Prostate gland (tissue), 2 donors: Measurements from ENCODE around the gene HTATIP2.

Experiments
- POLR2A ChIP-seq: fragments of 450-650 bp; IDR thresholded peaks from one replicate; pipeline ENCODE4 v1.6.1; 2016; ENCODE audit warnings: antibody characterized with exemption, mild to moderate bottlenecking
- POLR2AphosphoS5 ChIP-seq: sonication (generic); formaldehyde crosslinking; IDR thresholded peaks from one replicate; pipeline ENCODE4 v1.6.1; 2017; ENCODE audit warnings: antibody characterized with exemption
- TF ChIP-seq, protein P1 (sequence below), 4 experiments: fragments of 200-600 bp in 2 of 4; fragments of 450-650 bp in 2 of 4; sonication (generic) in 2 of 4; IDR thresholded peaks; 1 replicate in 3 of 4; 2 replicates in 1 of 4; pipeline ENCODE4 v1.5.1; 2016 to 2019; ENCODE audit warnings: antibody characterized with exemption in 4 of 4, mild to moderate bottlenecking in 2 of 4, moderate library complexity in 2 of 4

DNA sequence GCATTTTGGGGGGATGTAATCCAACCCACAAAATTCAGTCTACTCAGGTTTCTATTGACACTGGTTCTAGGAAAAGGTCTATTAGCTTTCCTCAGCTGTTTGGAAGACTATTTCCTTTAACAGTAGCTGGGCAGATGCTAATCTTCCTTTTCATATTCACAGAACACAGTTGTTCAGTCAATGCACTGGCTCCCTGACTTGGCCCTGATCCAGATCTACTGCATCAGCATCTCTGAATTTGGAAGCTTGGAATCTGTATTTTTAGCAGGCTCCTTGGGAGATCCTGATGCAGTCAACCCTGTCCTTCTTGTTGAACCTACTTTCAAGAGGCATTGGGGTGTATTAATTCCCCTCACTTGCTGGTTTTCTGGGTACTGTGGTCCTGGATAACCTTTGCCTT, 6.3 kb downstream of the HTATIP2 start:
- TF ChIP-seq POLR2A (no peak), POLR2AphosphoS5 (no peak)
- TF ChIP-seq, protein P1, sequence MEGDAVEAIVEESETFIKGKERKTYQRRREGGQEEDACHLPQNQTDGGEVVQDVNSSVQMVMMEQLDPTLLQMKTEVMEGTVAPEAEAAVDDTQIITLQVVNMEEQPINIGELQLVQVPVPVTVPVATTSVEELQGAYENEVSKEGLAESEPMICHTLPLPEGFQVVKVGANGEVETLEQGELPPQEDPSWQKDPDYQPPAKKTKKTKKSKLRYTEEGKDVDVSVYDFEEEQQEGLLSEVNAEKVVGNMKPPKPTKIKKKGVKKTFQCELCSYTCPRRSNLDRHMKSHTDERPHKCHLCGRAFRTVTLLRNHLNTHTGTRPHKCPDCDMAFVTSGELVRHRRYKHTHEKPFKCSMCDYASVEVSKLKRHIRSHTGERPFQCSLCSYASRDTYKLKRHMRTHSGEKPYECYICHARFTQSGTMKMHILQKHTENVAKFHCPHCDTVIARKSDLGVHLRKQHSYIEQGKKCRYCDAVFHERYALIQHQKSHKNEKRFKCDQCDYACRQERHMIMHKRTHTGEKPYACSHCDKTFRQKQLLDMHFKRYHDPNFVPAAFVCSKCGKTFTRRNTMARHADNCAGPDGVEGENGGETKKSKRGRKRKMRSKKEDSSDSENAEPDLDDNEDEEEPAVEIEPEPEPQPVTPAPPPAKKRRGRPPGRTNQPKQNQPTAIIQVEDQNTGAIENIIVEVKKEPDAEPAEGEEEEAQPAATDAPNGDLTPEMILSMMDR (IDR thresholded peaks at IDR 0.05): no peak
